ENCODE results near the gene NME9. TPM values are rescaled to one million over a fixed set of nuclear protein-coding genes. Genes with fewer than 3 reads are reported as not detected.

The NME9 gene
- total and polyA plus RNA-seq, 10 of the 15 experiments (the other 5 are each of a cell fraction or from before 2014, with no cell fraction given), result 0.09 to 0.68 (median 0.22) TPM; not detected in 6

DNA sequence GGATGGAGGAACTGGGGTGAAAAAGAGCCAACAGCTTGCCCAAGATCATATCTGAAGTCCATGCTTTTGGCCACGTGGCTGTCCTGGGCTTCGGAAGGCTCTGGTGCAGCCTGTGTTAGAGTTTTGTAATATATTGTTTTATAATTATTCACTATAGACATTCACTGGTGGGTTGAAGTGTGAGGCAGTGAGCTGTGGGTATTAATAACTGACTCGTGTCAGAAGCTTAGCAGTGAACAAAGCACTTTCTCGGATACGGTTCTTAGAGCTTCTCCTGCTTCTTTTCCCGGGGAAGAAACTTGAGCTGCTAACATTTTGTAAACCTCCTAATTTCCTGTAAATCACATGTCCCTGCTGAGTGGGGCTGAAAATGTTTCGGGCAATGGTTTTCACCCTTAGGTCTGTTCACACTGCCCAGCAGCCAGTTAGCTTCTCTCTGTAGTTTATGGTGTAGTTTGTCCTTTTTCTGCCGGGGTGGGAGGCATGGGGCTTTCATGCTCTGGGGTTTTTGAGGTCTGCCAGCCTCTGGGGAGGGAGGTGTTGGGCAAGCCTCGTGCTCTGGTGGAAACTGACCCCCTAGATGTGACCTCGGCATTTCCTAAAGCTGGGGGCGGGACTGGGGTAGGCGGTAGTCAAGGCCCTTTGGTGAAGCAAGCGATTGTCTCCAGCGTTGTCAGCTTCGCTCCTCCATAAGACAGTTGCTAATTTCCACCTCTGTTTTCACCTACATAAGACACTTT, 20.4 kb upstream of the NME9 start:
- 56% methylated on average over 15 of the region's 15 CpGs for WGBS (ENCODE audit: insufficient coverage, insufficient replicate concordance, low lambda C conversion rate, missing lambda C conversion rate)
- no TSS peak for BruUV-seq (replicated peaks)

More for the DNA sequence above, 20.4 kb upstream of the NME9 start:
- POLR2A ChIA-PET, result no interaction called here
- Histone ChIP-seq H3K4me2 (ENCODE audit: control insufficient read depth, insufficient read depth) (no peak overlapping the region), H3K4me1 (ENCODE audit: control insufficient read depth, insufficient read depth, low read length) (no peaks in the 10 kb centered on the region), H3K79me2 (ENCODE audit: control insufficient read depth, insufficient read depth, low read length) (no peaks in the 10 kb centered on the region), H3K9ac (ENCODE audit: control insufficient read depth, insufficient read depth, low read length) (no peak overlapping the region), H3K36me3 (ENCODE audit: control insufficient read depth in 2 of 2, insufficient read depth in 2 of 2, low read length in 1 of 2) (no peaks in the 10 kb centered on the region), H3K27me3 (replicated peaks in 1 of 2; ENCODE audit: control insufficient read depth in 2 of 2, insufficient read depth in 2 of 2, low read length in 1 of 2) (peaks cover 5 to 30% of the 10 kb centered on the region in 2 experiments; a peak in 3 of 4 replicates), H3K9me3 (replicated peaks; ENCODE audit: control insufficient read depth, insufficient read depth, low read length) (no peaks in the 10 kb centered on the region), H3K4me3 (no peak overlapping the region), H2AFZ (ENCODE audit: control insufficient read depth, low read depth, low read length) (no peak overlapping the region), H4K20me1 (ENCODE audit: control insufficient read depth, insufficient read depth) (no peaks in the 10 kb centered on the region; the same call in 1 of the 2 replicates), H3K27ac (ENCODE audit: control insufficient read depth, insufficient read depth) (no peak overlapping the region)
- SMC1A ChIA-PET (ENCODE audit: uncharacterized antibody, unreplicated experiment), result no interaction called here
- DNase-seq (ENCODE audit: low read depth, low spot score), result no peak
- CTCF ChIA-PET, result no interaction called here
- in situ Hi-C loops (cut with MboI) (no loop called here), intact Hi-C loops (cut with micrococcal nuclease; ENCODE audit: unreplicated experiment) (no loop called here)
- ATAC-seq, result no peak
- RAD21 ChIA-PET (ENCODE audit: unreplicated experiment), result no interaction called here
- FAIRE-seq, result no peak
- TF ChIP-seq KAT2A (conservative IDR thresholded peaks at IDR 0.05; ENCODE audit: control insufficient read depth, low read depth, low read length), result no peak
- TF ChIP-seq, protein P1, sequence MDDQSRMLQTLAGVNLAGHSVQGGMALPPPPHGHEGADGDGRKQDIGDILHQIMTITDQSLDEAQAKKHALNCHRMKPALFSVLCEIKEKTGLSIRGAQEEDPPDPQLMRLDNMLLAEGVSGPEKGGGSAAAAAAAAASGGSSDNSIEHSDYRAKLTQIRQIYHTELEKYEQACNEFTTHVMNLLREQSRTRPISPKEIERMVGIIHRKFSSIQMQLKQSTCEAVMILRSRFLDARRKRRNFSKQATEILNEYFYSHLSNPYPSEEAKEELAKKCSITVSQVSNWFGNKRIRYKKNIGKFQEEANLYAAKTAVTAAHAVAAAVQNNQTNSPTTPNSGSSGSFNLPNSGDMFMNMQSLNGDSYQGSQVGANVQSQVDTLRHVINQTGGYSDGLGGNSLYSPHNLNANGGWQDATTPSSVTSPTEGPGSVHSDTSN (IDR thresholded peaks at IDR 0.05; ENCODE audit: insufficient replicate concordance, low read depth, low read length), result no peak
- TF ChIP-seq, protein P2, sequence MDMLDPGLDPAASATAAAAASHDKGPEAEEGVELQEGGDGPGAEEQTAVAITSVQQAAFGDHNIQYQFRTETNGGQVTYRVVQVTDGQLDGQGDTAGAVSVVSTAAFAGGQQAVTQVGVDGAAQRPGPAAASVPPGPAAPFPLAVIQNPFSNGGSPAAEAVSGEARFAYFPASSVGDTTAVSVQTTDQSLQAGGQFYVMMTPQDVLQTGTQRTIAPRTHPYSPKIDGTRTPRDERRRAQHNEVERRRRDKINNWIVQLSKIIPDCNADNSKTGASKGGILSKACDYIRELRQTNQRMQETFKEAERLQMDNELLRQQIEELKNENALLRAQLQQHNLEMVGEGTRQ (IDR thresholded peaks at IDR 0.05; ENCODE audit: borderline replicate concordance, low read depth, low read length), result no peak
- TF ChIP-seq TBL1XR1 (IDR thresholded peaks at IDR 0.05; ENCODE audit: low read depth, low read length), result no peak
- TF ChIP-seq, protein P3, sequence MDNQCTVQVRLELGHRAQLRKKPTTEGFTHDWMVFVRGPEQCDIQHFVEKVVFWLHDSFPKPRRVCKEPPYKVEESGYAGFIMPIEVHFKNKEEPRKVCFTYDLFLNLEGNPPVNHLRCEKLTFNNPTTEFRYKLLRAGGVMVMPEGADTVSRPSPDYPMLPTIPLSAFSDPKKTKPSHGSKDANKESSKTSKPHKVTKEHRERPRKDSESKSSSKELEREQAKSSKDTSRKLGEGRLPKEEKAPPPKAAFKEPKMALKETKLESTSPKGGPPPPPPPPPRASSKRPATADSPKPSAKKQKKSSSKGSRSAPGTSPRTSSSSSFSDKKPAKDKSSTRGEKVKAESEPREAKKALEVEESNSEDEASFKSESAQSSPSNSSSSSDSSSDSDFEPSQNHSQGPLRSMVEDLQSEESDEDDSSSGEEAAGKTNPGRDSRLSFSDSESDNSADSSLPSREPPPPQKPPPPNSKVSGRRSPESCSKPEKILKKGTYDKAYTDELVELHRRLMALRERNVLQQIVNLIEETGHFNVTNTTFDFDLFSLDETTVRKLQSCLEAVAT (IDR thresholded peaks at IDR 0.05), result no peak
- TF ChIP-seq FOXM1 (IDR thresholded peaks at IDR 0.05; ENCODE audit: low read depth, low read length), result no peak
- TF ChIP-seq MYC (IDR thresholded peaks at IDR 0.05; ENCODE audit: insufficient read depth, insufficient read length, insufficient replicate concordance, low read length, severe bottlenecking), result no peak
- no peak for TF ChIP-seq EGR1 (IDR thresholded peaks at IDR 0.05; ENCODE audit: borderline replicate concordance in 1 of 2, low read depth in 2 of 2, low read length in 2 of 2)
- TF ChIP-seq, protein P4, sequence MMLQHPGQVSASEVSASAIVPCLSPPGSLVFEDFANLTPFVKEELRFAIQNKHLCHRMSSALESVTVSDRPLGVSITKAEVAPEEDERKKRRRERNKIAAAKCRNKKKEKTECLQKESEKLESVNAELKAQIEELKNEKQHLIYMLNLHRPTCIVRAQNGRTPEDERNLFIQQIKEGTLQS (IDR thresholded peaks at IDR 0.05; ENCODE audit: borderline replicate concordance, extremely low read depth, low read depth, low read length), result no peak
- no peak for TF ChIP-seq SRF (IDR thresholded peaks at IDR 0.05; ENCODE audit: low read depth in 2 of 2, low read length in 2 of 2)
- TF ChIP-seq, protein P5, sequence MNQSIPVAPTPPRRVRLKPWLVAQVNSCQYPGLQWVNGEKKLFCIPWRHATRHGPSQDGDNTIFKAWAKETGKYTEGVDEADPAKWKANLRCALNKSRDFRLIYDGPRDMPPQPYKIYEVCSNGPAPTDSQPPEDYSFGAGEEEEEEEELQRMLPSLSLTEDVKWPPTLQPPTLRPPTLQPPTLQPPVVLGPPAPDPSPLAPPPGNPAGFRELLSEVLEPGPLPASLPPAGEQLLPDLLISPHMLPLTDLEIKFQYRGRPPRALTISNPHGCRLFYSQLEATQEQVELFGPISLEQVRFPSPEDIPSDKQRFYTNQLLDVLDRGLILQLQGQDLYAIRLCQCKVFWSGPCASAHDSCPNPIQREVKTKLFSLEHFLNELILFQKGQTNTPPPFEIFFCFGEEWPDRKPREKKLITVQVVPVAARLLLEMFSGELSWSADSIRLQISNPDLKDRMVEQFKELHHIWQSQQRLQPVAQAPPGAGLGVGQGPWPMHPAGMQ (IDR thresholded peaks at IDR 0.05; ENCODE audit: borderline replicate concordance), result no peak
- TF ChIP-seq ZNF384 (IDR thresholded peaks at IDR 0.05; ENCODE audit: borderline replicate concordance, low read depth, low read length), result no peak
- TF ChIP-seq, protein P6, sequence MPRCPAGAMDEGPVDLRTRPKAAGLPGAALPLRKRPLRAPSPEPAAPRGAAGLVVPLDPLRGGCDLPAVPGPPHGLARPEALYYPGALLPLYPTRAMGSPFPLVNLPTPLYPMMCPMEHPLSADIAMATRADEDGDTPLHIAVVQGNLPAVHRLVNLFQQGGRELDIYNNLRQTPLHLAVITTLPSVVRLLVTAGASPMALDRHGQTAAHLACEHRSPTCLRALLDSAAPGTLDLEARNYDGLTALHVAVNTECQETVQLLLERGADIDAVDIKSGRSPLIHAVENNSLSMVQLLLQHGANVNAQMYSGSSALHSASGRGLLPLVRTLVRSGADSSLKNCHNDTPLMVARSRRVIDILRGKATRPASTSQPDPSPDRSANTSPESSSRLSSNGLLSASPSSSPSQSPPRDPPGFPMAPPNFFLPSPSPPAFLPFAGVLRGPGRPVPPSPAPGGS (IDR thresholded peaks at IDR 0.05; ENCODE audit: borderline replicate concordance, insufficient read depth, low read depth, low read length, poor library complexity, severe bottlenecking), result no peak
- TF ChIP-seq SREBF2 (IDR thresholded peaks at IDR 0.05; ENCODE audit: low read length), result no peak
- TF ChIP-seq NRF1 (conservative IDR thresholded peaks at IDR 0.05; ENCODE audit: low read depth, low read length), result no peak

All from GM12878 (cell line).